ENCODE measurements around the gene SEPTIN2.
"Not testable (repeated sequence)": the region's sequence is repeated elsewhere in the genome, so short reads cannot be mapped to it uniquely, and the experiment has no call there.

Gene SEPTIN2

DNA sequence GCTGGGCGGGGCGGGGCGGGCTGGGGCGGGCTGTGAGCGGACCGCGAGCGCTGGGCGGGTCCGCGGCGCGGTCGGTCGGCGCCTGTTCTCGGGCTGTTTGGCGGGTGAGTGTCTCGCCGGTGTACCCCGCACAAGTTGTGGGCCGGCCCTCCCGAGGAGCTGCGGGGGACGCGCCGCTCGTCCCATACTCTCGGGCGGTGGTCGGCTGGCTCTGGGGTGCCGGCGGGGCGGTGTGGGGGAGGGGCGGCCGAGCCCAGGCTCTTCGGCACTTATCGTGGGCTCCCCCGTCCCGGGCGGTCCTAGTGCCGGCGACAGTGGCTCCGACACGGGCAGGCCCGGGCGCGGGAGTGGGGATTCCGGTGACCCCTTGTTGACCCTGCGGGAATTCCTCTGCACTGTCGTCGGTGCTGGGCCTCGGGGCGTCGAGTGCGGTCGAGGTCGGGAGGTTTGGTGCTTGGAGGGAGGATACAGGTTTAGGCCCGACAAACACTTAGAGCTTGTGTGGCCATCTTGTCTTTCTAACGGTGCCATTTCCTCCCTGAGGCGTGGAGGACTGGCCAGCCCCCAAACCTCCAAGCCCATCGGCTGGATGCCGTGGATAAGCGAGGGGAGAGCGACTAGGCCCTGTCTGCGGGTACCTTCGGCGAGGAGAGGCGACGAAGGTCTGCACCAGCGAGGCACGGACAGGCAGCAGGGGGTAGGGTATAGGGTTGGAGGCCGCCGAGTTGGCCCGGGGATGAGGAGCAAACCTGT is at the start of gene SEPTIN2:
SEPTIN2 (plus strand) TSS at position 47 of the 753 bp plus-strand sequence. CDS start 8,308 bp downstream, outside the sequence.
- DNase-seq = no peak

- no peak for DNase-seq
Measured at GRCh38 chr2:241267249-241268067, 48.3 kb upstream of the SEPTIN2 start.

DNA sequence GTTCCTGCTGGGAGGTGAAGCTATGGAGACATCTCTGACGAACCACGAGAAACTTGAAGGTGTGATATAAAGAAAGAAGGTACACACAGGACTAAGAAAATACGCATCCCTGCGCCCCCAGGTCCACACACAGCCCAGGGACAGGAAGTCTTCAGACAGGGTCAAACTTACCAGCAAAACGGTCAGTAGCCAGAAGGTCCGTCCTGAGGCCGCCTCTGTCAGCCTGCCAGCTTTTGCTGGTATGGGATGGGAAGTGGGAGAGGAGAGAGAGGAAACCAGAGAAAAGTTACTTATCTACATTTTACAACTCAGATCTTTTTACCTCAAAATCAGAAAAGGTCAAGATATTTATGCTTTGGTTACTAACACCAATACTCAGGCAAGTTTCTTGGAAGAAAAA is 47.4 kb upstream of the SEPTIN2 start:
- DNase-seq = no peak

DNA sequence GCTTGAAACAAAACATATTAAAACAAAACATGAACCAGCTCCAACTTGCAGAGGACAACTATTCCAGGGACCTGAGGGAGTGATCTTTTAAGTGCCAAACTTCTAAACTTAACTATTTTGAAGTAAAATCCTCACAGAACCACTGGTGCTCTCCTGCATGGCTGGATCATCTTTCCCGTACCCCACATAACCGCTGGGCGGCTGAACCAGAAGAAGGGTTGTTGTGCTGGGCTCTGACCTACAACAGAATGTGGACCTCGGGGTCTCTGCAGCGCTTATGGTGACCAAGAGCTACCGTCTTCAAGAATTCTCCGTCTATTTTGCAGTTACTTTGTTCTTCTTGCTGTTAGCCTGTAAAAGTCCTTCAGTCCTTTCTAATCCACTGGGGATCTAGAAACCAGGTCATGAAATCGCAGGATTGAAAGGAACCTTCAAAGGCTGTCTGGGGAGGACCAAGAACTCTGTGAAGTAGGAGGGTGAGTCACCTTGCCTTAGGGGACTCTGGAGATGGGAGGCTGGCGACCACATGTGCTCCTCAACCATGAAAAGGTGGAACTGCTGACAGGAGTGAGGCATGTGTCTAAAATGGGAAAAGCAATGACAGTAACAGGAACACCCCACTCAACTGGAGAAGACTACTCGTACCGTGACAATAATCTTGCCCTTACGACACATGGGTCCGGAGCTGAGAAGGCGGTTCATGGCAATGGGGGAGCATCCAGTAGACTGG is 46.8 kb upstream of the SEPTIN2 start:
- no peak for DNase-seq

GRCh38 chr2:241269707-241270520 is 45.8 kb upstream of the SEPTIN2 start:
- DNase-seq = no peak

GRCh38 chr2:241270531-241270930 is 45.2 kb upstream of the SEPTIN2 start:
- DNase-seq = no peak

GRCh38 chr2:241271706-241272302 is 43.9 kb upstream of the SEPTIN2 start:
- DNase-seq = peak; percentile 38

DNA sequence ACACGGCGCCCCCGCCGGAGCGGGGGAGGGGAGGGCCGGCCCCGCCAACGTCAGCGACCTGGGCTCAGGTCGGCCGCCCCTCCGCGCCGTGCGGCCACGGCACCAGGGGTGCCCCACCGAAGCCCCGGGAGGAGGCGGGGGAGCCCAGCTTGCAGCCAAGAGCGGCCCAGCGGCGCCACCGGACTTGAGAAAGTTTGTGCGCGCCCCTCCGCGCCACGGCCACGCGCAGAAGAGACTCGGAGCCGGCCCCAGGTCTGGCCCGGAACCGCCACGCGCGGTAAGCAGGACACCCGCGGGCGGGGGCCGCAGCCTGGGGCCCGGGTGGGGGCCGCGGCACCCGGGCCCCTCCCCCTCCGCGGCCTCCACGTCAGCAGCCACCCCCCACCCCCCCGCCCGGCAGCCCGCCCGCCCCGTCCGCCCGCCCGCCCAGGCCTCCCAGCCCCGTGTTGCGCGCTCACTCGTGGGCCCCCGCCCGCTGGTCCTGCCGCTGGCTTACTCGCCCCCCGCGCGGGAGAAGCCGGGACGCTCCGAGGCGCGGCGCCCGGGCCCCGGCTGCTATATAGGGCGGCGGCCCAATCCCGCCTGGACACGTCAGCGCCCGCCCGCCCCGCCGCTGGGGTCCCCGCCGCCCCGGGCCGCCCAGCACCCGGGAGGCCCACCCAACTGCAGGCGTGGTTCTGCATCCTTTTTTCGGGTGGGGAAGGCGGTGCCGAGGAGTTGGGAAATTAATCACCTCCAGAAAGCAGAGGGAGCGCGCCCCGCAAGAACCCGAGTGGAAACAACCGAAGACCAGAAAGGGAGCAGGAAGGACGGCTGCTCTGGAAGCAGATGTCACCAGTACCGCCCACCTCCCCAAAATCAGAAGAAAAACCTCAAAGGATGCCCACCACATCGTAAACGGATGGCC is 43.2 kb upstream of the SEPTIN2 start:
- no peak for DNase-seq

- DNase-seq = no peak
Measured at GRCh38 chr2:241273210-241274020, 42.3 kb upstream of the SEPTIN2 start.

GRCh38 chr2:241274127-241274526 is 41.6 kb upstream of the SEPTIN2 start:
- DNase-seq = no peak

DNA sequence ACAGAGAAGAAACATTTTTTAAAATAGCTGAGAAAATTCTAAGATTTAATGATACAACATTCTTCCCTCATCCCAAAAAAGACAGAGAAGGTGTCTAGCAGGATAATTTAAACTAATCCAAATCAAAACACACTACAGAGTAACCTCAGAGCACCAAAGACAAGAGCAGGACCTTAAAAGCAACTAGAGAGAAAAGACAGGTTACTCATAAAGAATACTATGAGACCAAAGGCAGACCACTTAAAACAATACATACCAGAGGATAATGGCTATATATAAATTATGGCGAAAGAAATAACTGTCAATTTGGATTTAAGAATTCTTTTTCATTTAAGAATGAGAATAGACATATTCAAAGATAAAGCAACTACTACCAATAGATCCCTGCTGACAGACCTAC is 40.2 kb upstream of the SEPTIN2 start:
- DNase-seq = no peak

DNA sequence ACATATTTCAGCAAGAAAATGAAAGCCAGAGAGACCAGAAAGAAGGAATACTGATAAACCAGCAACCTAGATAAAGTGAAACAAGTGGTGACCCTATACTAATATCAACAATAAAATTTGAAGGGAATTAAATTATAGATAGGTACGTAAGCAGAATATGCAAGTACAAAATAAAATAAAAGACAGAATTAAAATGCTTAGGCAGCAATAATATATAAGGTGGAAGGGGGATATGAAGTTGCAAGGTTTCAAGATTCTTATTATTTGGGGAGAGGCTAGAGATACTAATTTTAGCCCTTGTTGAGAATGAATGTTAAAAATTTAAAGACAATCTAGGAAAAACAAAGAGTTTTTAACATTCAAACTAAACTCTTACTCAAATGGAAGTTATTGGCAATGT is 39.8 kb upstream of the SEPTIN2 start:
- DNase-seq = no peak

- DNase-seq = not testable (repeated sequence)
Measured at GRCh38 chr2:241278306-241278705, 37.4 kb upstream of the SEPTIN2 start.

- DNase-seq = no peak
Measured at GRCh38 chr2:241279413-241279812, 36.3 kb upstream of the SEPTIN2 start.

DNA sequence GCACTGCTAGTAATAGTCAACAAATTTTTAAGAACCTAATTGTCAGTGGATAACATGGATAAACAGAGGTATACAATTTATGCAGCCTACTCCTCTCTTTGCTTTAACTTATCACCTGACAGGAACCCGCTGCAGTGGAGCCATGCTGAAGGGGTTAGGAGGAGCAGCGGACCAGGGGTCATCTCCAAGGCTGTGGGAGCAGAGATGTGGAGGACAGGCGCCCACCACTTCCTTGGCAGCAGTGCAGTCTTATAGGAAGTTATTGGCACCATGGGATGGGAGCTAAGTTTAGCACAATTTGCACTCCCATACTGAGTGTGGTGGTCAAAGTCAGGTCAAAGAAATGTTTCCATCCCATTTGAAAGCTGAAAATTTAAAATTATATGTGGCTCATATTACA is 35.9 kb upstream of the SEPTIN2 start:
- no peak for DNase-seq

GRCh38 chr2:241280291-241280690 is 35.4 kb upstream of the SEPTIN2 start:
- no peak for DNase-seq

GRCh38 chr2:241282555-241282954 is 33.2 kb upstream of the SEPTIN2 start:
- no peak for DNase-seq

DNA sequence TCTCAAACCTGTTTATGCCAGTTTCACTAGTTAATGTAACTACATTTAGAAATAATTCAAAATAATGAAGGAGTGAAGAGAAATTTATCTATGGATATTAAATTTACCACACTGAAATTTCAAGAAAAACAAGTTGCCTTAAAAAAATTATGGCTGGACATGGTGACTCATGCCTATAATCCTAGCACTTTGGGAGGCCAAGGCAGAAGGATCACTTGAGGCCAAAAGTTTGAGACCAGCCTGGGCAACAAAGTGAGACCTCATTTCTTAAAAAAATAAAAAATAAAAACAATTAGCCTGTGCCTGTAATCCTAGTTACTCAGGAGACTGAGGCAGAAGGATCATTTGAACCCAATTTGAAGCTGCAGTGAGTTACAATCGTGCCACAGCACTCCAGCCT is 30.1 kb upstream of the SEPTIN2 start:
- no peak for DNase-seq

GRCh38 chr2:241286348-241287090 is 29.2 kb upstream of the SEPTIN2 start:
- no peak for DNase-seq
